Measurements from ENCODE around the gene PCDHA8.
"Not testable (repeated sequence)": the region's sequence is repeated elsewhere in the genome, so short reads cannot be mapped to it uniquely, and the experiment has no call there.

Gene PCDHA8, protein sequence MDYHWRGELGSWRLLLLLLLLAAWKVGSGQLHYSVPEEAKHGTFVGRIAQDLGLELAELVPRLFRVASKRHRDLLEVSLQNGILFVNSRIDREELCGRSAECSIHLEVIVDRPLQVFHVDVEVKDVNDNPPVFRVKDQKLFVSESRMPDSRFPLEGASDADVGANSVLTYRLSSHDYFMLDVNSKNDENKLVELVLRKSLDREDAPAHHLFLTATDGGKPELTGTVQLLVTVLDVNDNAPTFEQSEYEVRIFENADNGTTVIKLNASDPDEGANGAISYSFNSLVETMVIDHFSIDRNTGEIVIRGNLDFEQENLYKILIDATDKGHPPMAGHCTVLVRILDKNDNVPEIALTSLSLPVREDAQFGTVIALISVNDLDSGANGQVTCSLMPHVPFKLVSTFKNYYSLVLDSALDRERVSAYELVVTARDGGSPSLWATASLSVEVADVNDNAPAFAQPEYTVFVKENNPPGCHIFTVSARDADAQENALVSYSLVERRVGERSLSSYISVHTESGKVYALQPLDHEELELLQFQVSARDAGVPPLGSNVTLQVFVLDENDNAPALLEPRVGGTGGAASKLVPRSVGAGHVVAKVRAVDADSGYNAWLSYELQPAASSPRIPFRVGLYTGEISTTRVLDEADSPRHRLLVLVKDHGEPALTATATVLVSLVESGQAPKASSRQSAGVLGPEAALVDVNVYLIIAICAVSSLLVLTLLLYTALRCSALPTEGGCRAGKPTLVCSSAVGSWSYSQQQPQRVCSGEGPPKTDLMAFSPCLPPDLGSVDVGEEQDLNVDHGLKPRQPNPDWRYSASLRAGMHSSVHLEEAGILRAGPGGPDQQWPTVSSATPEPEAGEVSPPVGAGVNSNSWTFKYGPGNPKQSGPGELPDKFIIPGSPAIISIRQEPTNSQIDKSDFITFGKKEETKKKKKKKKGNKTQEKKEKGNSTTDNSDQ

DNA sequence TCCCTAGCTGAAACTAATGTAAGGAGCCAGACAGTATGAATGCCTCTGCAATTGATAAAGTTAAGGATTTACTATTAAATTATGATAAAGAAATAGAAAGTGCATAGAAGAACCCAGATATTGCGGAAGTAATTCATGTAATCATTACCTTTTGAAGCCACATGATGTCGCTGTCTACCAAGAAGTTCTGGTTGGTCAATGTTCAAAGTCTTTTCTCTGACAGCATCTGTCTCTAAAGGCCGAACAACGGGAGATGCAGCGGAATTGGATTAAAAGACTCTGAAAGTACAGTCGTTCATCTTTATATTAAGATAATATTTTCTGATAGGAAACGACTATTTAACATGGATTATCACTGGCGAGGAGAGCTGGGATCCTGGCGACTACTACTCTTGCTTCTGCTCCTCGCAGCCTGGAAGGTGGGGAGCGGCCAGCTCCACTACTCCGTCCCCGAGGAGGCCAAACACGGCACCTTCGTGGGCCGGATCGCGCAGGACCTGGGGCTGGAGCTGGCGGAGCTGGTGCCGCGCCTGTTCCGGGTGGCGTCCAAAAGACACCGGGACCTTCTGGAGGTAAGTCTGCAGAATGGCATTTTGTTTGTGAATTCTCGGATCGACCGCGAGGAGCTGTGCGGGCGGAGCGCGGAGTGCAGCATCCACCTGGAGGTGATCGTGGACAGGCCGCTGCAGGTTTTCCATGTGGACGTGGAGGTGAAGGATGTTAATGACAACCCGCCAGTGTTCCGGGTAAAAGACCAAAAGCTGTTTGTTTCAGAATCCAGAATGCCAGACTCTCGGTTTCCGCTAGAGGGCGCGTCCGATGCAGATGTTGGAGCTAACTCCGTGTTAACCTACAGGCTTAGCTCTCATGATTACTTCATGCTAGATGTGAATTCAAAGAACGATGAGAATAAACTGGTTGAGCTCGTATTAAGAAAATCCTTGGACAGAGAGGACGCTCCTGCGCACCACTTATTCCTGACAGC, at the start of gene PCDHA8:
TSS of gene PCDHA8 (plus strand) at position 210 of the 985 bp plus-strand sequence. CDS start at position 345, 135 bp downstream.
- DNase-seq: no peak

DNA sequence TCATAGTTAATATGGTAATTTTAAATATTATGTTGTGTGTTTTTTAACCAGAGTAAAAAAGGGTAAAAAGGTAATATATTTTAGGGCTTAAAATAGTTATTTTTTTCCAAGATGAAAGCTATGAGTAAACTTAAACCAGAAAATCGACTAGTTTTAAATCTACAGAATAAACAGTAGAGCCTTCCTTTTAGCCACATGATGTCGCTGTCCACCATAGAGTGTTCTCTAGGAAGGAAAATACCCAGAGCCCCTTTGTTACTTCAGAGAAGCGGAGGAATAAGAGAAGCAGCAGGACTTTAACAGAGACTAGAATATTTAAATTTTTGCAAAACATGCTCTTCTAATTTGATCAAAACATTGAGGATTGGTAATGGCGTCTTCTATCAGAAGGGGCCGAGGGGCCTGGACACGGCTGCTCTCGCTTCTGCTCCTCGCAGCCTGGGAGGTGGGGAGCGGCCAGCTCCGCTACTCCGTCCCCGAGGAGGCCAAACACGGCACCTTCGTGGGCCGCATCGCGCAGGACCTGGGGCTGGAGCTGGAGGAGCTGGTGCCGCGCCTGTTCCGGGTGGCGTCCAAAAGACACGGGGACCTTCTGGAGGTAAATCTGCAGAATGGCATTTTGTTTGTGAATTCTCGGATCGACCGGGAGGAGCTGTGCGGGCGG, 46.3 kb upstream of the PCDHA8 start, which contains the start of gene PCDHA2:
TSS of gene PCDHA2 (plus strand) at position 258 of the 664 bp plus-strand sequence.
- DNase-seq: no peak

DNA sequence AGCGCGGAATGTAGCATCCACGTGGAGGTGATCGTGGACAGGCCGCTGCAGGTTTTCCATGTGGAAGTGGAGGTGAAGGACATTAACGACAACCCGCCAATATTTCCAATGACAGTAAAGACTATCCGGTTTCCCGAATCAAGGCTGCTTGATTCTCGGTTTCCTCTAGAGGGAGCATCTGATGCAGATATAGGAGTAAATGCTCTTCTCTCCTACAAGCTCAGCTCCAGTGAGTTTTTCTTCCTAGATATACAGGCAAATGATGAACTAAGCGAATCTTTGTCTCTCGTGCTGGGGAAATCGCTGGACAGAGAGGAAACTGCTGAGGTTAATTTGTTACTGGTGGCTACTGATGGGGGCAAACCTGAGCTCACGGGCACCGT, 45.7 kb upstream of the PCDHA8 start:
- no peak for DNase-seq

DNA sequence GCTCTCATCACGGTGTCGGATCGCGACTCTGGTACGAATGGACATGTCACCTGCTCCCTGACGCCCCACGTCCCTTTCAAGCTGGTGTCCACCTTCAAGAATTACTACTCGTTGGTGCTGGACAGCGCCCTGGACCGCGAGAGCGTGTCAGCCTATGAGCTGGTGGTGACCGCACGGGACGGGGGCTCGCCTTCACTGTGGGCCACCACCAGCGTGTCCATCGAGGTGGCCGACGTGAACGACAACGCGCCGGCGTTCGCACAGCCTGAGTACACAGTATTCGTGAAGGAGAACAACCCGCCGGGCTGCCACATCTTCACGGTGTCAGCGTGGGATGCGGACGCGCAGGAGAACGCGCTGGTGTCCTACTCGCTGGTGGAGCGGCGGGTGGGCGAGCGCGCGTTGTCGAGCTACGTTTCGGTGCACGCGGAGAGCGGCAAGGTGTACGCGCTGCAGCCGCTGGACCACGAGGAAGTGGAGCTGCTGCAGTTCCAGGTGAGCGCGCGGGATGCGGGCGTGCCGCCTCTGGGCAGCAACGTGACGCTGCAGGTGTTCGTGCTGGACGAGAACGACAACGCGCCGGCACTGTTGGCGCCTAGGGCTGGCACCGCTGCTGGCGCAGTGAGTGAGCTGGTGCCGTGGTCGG, 44.8 kb upstream of the PCDHA8 start:
- not testable (repeated sequence) for DNase-seq

DNA sequence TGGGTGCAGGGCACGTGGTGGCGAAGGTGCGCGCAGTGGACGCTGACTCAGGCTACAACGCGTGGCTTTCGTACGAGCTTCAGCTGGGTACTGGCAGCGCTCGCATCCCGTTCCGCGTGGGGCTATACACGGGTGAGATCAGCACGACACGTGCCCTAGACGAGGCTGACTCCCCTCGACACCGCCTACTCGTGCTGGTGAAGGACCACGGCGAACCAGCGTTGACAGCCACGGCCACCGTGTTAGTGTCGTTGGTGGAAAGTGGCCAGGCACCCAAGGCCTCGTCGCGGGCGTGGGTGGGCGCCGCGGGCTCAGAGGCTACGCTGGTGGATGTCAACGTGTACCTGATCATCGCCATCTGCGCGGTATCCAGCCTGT, 44.3 kb upstream of the PCDHA8 start:
- DNase-seq: no peak

DNA sequence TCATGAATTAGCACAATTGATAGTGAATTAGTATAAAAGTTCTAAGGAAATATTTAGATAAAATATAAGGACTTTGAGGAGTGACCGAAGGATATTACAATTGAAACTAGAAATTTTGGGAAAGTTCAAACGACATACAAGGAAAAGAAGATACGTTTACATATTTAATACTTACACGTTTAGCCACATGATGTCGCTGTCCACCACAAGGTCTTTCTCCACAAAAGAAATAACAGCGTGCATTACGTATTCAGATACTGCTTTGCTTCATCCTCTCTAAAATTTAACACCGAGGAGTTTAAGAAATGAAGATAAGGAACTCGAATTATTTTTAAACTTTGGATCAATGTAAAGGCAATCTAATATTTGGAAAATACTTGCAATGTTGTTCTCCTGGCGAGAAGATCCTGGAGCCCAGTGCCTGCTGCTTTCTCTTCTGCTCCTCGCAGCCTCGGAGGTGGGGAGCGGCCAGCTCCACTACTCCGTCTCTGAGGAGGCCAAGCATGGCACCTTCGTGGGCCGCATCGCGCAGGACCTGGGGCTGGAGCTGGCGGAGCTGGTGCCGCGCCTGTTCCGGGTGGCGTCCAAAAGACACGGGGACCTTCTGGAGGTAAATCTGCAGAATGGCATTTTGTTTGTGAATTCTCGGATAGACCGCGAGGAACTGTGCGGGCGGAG, 40.0 kb upstream of the PCDHA8 start, which contains the start of gene PCDHA3:
TSS of gene PCDHA3 (plus strand) at position 242 of the 678 bp plus-strand sequence.
- DNase-seq: no peak

DNA sequence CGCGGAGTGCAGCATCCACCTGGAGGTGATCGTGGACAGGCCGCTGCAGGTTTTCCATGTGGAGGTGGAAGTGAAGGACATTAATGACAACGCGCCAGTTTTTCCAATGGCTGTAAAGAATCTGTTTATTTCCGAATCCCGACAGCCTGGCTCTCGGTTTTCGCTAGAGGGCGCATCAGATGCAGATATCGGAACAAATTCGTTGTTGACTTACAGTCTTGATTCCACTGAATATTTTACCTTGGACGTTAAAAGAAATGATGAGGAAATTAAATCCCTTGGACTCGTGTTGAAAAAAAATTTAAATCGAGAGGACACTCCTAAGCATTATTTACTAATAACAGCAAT, 39.5 kb upstream of the PCDHA8 start:
- DNase-seq: no peak

DNA sequence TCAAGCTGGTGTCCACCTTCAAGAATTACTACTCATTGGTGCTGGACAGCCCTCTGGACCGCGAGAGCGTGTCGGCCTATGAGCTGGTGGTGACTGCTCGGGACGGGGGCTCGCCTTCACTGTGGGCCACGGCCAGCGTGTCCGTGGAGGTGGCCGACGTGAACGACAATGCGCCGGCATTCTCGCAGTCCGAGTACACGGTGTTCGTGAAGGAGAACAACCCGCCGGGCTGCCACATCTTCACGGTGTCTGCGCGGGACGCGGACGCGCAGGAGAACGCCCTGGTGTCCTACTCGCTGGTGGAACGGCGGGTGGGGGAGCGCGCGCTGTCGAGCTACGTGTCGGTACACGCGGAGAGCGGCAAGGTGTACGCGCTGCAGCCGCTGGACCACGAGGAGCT, 38.6 kb upstream of the PCDHA8 start:
- DNase-seq: not testable (repeated sequence)

DNA sequence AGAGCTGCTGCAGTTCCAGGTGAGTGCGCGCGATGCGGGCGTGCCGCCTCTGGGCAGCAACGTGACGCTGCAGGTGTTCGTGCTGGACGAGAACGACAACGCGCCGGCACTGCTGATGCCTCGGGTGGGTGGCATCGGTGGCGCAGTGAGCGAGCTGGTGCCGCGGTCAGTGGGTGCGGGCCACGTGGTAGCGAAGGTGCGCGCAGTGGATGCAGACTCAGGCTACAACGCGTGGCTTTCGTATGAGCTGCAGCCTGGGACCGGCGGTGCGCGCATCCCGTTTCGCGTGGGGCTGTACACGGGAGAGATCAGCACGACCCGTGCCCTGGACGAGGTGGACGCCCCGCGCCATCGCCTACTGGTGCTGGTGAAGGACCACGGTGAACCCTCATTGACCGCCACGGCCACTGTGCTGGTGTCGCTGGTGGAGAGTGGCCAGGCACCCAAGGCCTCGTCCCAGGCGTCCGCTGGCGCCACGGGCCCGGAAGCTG, 38.2 kb upstream of the PCDHA8 start:
- DNase-seq: no peak

DNA sequence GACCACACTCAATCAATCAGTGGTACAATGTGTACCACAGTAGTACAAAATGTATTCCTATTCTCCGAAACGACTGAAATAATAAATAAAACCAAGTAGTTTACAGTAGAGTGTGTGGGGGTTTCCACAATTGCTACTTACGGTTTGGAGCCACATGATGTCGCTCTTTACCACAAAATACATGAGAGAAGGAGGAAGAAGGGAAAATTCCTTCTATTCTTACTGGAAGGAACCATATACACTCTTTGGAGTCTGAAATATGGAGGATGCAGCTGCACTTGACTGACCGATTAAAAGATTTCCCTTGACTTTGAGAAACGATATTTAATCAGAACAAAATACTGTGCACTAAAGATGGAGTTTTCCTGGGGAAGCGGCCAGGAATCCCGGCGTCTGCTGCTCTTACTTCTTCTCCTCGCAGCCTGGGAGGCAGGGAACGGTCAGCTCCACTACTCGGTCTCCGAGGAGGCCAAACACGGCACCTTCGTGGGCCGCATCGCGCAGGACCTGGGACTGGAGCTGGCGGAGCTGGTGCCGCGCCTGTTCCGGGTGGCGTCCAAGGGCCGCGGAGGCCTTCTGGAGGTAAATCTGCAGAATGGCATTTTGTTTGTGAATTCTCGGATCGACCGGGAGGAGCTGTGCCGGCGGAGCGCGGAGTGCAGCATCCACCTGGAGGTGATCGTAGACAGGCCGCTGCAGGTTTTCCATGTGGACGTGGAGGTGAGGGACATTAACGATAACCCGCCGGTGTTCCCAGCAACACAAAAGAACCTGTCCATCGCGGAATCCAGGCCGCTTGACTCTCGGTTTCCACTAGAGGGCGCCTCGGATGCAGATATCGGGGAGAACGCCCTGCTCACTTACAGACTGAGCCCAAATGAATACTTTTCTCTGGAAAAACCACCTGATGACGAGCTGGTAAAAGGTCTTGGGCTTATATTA, 33.9 kb upstream of the PCDHA8 start, which contains the start of gene PCDHA4:
TSS of gene PCDHA4 (plus strand) at position 235 of the 942 bp plus-strand sequence.
- no peak for DNase-seq

DNA sequence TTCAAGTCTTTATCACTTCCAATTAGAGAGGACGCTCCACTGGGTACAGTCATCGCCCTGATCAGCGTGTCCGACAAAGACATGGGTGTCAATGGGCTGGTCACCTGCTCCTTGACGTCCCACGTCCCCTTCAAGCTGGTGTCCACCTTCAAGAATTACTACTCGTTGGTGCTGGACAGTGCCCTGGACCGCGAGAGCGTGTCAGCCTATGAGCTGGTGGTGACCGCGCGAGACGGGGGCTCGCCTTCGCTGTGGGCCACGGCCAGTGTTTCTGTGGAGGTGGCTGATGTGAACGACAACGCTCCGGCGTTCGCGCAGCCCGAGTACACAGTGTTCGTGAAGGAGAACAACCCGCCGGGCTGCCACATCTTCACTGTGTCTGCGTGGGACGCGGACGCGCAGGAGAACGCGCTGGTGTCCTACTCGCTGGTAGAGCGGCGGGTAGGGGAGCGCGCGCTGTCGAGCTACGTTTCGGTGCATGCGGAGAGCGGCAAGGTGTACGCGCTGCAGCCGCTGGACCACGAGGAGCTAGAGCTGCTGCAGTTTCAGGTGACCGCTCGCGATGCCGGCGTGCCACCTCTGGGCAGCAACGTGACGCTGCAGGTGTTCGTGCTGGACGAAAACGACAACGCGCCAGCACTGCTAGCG, 32.6 kb upstream of the PCDHA8 start:
- DNase-seq: not testable (repeated sequence)

DNA sequence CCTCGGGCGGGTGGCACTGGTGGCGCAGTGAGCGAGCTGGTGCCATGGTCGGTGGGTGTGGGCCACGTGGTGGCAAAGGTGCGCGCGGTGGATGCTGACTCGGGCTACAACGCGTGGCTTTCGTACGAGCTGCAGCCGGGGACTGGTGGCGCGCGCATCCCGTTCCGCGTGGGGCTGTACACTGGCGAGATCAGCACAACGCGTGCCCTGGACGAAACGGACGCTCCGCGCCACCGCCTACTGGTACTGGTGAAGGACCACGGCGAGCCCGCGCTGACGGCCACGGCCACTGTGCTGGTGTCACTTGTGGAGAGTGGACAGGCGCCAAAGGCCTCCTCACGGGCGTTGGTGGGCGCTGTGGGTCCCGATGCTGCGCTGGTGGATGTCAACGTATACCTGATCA, 32.1 kb upstream of the PCDHA8 start:
- no peak for DNase-seq

DNA sequence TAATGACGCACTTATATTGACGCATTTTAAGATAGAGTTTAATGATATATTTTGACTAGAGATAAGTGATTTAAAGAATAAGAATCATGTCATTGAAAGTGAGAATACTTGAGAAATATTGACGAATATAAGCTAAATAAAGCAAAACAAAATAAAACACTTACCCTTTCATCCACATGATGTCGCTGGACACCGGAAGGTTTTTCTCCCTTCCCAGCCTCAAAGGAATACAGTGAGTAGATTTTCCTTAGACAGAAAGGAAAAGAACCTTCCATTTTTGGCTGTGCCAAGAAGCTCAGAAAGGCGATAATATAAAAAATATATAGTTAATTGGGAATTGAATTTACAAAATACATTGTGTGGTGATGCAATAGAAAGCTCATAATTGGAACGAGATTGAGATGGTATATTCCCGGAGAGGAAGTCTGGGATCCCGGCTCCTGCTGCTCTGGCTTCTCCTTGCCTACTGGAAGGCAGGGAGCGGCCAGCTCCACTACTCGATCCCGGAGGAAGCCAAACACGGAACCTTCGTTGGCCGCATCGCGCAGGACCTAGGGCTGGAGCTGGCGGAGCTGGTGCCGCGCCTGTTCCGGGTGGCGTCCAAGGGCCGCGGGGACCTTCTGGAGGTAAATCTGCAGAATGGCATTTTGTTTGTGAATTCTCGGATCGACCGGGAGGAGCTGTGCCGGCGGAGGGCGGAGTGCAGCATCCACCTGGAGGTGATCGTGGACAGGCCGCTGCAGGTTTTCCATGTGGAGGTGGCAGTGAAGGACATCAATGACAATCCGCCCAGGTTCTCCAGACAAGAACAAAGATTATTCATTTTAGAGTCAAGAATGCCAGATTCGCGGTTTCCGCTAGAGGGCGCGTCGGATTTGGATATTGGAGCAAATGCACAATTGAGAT, 19.4 kb upstream of the PCDHA8 start, which contains the start of gene PCDHA5:
TSS of gene PCDHA5 (plus strand) at position 239 of the 906 bp plus-strand sequence.
- DNase-seq: no peak

DNA sequence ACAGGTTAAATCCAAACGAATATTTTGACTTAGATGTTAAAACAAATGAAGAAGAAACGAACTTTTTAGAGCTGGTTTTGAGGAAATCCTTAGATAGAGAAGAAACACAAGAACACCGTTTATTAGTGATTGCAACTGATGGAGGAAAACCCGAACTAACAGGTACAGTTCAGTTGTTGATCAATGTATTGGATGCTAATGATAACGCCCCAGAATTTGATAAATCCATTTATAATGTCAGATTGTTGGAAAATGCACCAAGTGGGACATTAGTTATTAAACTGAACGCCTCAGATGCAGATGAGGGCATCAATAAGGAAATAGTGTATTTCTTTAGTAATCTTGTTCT, 18.7 kb upstream of the PCDHA8 start:
- no peak for DNase-seq

DNA sequence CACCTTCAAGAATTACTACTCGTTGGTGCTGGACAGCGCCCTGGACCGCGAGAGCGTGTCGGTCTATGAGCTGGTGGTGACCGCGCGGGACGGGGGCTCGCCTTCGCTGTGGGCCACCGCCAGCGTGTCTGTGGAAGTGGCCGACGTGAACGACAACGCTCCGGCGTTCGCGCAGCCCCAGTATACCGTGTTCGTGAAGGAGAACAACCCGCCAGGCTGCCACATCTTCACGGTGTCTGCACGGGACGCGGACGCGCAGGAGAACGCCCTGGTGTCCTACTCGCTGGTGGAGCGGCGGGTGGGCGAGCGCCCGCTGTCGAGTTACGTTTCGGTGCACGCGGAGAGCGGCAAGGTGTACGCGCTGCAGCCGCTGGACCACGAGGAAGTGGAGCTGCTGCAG, 18.0 kb upstream of the PCDHA8 start:
- DNase-seq: not testable (repeated sequence)

DNA sequence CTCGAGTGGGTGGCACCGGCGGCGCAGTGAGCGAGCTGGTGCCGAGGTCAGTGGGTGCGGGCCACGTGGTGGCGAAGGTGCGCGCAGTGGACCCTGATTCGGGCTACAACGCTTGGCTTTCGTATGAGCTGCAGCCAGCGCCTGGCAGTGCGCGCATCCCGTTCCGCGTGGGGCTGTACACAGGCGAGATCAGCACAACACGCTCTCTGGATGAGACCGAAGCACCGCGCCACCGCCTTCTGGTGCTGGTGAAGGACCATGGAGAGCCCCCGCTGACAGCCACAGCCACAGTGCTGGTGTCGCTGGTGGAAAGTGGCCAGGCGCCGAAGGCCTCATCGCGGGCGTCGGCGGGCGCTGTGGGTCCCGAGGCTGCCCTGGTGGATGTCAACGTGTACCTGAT, 17.5 kb upstream of the PCDHA8 start:
- no peak for DNase-seq

DNA sequence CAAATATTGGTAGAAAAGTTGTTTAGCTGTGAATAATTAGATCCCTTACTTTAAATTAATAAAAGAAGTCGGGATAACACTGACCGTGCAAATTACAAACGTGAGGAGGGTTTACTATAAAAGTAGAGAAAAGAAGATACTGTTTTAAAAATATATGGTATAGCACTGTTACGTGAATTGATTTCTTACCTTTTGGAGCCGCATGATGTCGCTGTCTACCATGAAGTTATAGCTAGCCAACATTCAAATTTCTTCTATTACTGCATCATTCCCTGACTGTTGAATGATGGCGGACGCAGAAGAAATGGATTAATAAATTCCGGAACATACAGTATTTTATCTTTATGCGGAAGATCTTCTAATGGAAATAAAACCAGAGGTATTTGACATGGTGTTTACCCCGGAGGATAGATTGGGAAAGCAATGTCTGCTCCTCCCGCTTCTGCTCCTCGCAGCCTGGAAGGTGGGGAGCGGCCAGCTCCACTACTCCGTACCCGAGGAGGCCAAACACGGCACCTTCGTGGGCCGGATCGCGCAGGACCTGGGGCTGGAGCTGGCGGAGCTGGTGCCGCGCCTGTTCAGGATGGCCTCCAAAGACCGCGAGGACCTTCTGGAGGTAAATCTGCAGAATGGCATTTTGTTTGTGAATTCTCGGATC, 13.2 kb upstream of the PCDHA8 start, which contains the start of gene PCDHA6:
TSS of gene PCDHA6 (plus strand) at position 257 of the 658 bp plus-strand sequence. CDS start at position 389, 132 bp downstream.
- no peak for DNase-seq

Data from activated CD4-positive, alpha-beta T cell treated with anti-CD3 and anti-CD28 coated beads for 1 hour (primary cell).